NCI-H128 (cell line): ENCODE results near the gene LEP.
"Not testable (repeated sequence)": the region's sequence is repeated elsewhere in the genome, so short reads cannot be mapped to it uniquely, and the experiment has no call there.

ENCODE experiments used
- DNase-seq: peaks from one replicate; lab custom pipeline; 2025; ENCODE audit not compliant: unreplicated experiment; lab: John Stamatoyannopoulos, UW

The LEP gene

GRCh38 chr7:128210590-128211570 lies 30.2 kb upstream of the LEP start:
- no peak for DNase-seq

DNA sequence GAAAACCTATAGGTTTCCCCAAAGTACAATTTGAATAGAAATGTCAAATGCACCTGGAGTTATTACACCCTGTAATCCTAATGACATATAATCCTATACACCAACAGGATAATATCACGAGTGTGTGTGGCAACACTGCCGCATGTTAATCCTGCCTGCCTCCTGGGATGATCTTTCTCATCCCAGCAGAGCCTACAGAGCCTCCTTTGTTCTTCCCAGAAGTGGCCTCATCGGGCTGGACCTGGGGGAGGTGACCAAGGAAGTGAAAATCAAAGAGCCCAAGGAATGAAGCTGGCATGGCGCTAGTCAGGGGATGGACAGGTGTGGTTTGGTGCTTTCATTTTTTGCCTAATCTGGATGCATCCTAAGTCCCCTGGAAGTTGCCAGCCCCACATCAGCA lies 29.5 kb upstream of the LEP start:
- DNase-seq: no peak

- no peak for DNase-seq
These were observed 26.6 kb upstream of the LEP start for GRCh38 chr7:128214463-128214862.

- no peak for DNase-seq
These were observed 25.8 kb upstream of the LEP start for GRCh38 chr7:128215281-128215680.

DNA sequence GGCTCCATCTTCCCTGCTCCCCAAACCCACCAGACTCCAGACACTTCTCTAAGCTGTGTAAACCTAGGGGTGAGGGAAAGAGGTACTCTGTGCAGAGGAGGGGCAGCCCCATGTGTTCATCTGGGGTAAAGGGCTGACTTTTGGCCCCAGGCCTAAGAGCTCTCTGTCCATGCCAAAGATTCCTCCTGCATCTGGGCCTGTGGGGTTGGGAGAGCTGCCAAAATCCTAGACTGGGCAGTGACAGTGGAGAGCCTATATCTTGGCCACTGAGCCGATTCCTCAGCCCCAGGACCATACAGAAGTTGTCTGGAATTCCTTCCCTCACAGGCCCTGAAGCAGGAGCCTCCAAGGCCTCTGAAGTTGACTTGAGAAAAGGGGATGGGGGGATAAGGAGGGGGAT lies 25.3 kb upstream of the LEP start:
- no peak for DNase-seq

- no peak for DNase-seq
These were observed 23.9 kb upstream of the LEP start for GRCh38 chr7:128217030-128217805.

DNA sequence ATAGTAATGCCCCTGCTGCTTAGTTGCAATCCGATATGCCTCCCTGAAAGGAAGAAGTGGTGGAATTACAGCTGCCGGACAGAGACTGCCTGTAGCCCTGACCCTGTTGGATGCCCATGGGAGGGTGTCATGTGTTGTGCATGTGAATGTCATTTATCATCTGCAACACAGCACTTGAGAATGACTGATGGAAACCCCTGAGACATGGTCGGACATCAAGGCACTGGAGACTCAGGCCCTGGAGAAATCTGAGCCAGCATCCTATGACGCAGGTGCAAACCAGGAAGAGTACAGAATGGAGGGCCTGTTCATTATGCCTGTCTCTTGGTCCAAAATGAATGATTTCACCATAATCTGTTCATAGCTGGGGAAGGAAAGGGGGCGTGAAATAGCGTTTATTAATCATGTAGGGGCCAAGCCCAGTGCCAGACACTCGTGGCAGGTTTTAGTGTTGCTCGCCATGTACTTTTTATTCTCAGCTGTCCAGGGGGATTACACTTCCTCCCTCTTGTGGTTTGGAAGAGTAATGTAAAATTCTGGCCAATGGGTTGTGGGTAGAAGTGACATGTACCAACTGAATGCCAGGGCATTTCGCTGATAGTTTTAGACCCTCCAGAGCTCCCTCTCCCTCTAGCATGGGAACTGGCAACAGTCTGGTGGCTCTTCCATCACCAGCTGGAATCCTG lies 23.0 kb upstream of the LEP start:
- DNase-seq: no peak

- DNase-seq: no peak
These were observed 21.4 kb upstream of the LEP start for GRCh38 chr7:128219636-128220035.

DNA sequence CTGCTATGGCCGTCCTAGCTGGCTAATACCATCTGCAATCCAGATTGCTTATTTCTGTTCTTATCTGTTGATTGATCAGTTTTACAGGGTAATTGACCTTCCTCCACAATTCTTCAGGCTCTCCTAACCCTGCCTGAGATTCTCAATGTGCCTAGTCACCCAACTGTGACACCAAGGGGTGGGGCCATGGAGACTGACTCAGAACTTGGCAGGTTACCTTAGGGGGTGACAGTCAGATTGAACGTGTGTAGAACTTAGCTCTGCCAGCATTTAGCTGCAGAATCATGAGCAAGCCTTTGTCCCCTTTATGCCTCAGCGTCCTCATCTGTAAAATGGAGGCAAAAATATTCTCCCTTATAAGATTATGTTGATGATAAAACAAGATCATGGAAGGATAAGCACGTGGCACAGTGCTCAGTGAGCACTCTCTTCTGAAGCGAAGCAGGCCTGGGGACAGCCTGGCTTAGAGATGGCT lies 19.1 kb upstream of the LEP start:
- no peak for DNase-seq

DNA sequence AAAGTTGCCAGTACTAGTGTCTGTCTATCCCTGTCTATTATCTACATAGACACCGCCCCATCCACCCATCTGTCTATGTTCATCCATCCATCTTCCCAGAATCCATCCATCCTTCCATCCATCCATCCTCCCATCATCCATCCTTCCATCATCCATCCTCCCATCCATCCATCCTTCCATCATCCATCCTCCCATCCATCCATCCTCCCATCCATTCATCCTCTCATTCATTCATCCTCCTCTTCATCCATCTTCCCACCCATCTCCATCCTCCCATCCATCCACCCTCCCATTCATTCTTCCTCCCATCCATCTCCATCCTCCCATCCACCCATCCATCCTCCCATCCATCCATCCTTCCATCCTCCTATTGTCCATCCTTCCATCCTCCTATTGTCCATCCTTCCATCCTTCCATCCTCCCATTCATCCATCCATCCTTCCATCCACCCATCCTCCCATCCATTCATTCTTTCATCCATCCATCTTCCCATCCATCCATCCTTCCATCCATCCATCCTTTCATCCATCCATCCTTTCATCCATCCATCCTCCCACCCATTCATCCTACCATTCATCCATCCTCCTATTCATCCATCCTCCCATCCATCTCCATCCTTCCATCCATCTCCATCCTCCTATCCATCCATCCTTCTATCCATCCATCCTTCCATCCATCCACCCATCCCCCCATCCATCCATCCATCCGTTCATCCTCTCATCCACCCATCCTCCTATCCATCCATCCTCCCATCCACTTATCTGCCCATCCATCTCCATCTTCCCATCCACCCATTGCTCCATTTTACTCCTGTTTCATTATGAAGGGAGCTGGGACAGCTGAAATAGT lies 14.7 kb upstream of the LEP start:
- no peak for DNase-seq

DNA sequence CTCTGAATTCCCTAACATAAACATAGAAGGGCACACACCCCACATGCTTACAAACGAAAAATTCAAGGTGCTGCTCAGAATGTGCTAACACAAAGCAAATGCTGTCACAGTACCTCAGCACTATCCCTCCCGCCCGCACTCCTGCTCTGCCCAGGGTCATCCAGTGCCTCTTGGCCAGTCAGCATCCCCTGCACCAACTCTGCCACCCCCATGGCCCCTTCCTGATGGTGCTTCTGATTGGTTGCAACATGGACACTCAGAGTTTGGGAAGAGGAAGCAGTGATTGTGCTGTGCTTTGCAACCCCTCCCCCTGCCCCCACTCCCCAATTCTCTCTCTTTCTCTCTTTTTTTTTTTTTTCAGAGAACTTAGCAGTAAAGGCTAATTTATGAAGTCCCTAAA lies 13.8 kb upstream of the LEP start:
- no peak for DNase-seq

DNA sequence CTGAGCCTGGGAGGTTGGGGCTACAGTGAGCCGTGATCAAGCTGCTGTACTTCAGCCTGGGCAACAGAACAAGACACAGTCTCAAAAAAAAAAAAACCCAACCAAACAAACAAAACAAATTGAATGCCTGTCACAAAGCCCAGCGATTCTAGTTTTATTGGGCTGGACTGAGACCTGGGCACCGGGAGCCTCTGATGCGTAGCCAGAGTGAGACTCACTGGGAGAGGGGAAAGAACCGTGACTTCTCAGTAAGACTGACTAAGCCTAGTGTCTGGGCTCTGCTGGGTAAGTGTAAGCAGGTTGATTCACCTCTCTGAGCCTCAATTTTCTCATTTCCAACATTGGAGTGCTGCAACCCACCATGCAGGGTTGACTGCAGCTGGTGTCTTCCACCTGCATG lies 10.1 kb upstream of the LEP start:
- DNase-seq: no peak

DNA sequence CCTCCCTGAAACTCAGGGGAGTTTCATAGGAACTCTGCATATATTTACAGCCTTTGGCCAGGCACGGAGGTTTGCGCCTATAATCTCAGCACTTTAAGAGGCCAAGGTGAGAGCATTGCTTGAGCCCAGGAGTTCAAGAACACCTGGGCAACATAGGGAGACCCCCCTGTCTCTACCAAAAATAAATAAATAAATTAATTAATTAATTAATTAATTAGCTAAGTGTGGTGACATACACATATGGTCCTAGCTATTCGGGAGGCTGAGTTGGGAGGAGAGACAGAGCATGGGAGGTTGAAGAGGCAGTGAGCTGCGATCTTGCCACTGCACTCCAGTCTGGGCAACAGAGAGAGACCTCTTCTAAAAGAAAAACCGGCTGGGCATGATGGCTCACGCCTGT lies 9.4 kb upstream of the LEP start:
- DNase-seq: no peak

DNA sequence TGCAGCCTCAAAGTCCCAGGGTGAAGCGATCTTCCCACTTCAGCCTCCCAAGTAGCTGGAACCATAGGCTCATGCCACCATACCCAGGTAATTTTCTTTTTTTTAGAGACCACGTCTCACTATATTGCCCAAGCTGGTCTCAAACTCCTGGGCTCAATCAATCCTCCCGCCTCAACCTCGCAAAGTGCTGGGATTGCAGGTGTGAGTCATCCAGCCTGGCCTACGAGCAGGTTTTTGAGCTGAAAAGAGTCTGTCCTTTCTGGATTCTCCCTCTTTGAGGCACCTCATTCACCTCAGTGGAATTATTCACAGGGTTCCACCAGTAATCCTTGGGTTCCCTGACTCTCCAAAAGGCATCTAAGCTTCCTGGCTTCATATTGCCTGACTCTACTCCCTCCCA lies 7.6 kb upstream of the LEP start:
- no peak for DNase-seq

DNA sequence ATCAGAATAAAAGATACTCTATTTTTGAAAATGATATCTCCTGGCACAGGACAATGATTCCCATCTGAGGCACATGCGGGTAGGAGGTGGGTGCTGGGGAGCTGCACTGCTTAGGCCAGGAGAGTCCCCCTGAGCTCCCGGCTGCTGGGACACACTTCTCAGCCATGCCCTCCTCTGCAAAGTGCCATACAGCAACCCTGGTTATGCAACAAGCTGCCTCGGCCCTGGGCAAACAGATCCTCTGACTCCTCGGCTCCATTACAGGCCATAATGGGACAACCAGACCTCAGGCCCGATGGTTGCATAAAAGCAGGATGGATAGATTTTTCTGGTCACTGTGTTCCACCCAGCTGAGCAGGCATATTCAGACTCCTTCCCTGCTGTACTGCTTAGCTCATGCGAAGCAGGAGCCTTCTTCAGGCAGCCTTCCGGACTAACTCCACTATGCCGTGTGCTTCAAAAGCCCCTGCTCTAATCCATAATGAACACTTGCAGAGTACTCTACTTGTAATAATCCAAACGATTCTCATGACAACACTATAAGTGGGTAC lies 6.5 kb upstream of the LEP start:
- DNase-seq: no peak

DNA sequence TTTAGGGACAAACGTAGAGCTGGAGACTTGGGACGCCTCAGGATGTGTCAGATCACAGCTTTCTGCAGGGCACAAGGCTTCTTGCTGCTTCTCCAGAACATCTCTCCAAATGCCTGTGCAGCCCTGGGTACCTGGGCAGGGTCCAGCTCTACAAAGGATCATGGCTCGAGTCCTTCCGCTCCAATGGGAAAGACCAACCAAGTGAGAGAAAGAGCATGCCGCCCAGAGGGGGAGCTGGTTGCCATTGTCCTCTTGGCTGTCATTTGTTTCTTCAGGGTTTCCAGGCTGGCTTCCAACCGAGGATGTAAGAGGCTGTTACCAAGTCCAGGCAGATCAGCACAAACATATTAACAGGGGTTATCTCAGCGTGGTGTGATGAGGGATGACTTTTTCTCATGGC lies 5.6 kb upstream of the LEP start:
- DNase-seq: no peak

DNA sequence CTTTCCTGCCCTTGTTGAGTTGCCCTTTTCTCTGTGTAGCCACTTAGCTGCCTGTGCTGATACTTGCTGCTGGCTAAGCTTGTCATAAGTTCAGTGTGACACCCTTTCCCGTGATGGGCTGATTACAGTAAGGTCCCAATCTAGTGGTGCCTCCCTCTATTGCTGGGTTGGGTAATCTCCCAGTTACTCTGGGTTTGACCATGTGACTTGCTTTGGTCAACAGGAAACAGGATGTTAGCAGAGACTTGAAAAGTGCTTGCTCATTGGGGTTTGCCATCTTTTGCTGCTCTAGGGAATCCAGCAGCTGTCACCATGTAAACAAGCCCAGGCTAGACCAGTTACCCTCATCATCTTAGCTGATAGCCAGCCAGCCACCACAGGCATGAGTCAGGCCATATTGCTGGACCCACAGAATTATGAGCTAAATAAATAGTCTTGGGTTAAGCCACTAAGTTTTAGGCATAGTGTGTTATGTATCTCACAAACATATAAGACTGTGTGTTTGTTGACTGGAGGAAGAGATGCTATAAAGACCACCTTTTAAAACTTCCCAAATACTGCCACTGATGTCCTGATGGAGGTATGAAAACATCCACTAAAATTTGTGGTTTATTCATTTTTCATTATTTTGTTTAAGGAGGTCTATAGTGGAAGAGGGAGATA lies 4.0 kb upstream of the LEP start:
- DNase-seq: no peak

- DNase-seq: not testable (repeated sequence)
These were observed 1.9 kb upstream of the LEP start for GRCh38 chr7:128239146-128239545.

GRCh38 chr7:128242661-128243060 lies 1.6 kb downstream of the LEP start:
- no peak for DNase-seq

DNA sequence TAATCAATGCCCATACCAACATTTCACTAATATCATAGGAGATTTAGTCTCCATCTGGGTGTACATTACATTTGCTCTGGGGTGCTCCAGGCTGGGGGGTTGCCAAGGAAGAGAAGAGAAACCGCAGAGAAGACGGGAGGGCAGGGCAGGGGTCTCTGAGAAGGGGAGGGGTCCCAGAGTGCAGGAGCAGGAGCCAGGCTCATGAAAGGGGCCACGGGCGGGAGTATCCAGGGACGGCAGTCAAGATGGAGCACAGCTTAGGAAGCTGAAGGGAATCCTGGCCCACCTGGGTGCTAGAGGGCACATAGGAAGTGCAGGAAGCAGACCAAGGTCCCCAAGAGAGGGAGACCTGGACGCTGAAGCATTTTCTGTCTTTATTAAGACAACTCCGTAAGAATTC lies 2.2 kb downstream of the LEP start:
- no peak for DNase-seq
